B cell (primary cell): ENCODE measurements around the gene AHRR. TPM values are rescaled to one million over a fixed set of nuclear protein-coding genes. Genes with fewer than 3 reads are reported as not detected.

ENCODE experiments used
- ATAC-seq: fragments of 200-7000 bp; cut with Tn5 transposase; one replicate; pipeline ENCODE4 v1.10.0; 2021; ENCODE audit warnings: low read depth, mild to moderate bottlenecking, moderate number of reproducible peaks, moderate library complexity
- CTCF ChIA-PET: fragments of 350-600 bp; sonication (Branson Sonifier 250); formaldehyde crosslinking; loops from one replicate; lab custom pipeline; 2021; ENCODE audit warnings: antibody characterized with exemption, inconsistent platforms; lab: Charles Lee
- POLR2A ChIA-PET: fragments of 350-600 bp; sonication (Branson Sonifier 250); formaldehyde crosslinking; loops from one replicate; lab custom pipeline; 2021; ENCODE audit warnings: antibody characterized with exemption; lab: Charles Lee
- DNase-seq: peaks from one replicate; pipeline ENCODE4 v3.0.0; 2013
- H2AFZ ChIP-seq: 2 replicates; pipeline ENCODE4 v1.6.1; 2012; ENCODE audit warnings: mild to moderate bottlenecking, low read depth, low read length; ENCODE audit not compliant: insufficient read depth, poor library complexity, severe bottlenecking
- H3K27ac ChIP-seq, 2 donors: 1 replicate in 1 of 2; 2 replicates in 1 of 2; pipeline ENCODE4 v1.5.1; 2012 to 2013; ENCODE audit warnings: low read length in 2 of 2, mild to moderate bottlenecking in 2 of 2, moderate library complexity in 1 of 2
- H3K27me3 ChIP-seq, 4 experiments: fragments of 200-600 bp in 1 of 4; sonication (generic) in 1 of 4; replicated peaks in 1 of 4; 1 replicate in 2 of 4; 2 replicates in 2 of 4; pipeline versions ENCODE4 v1.6.1 to v1.7.0; 2013 to 2016; ENCODE audit warnings: low read length in 3 of 4, mild to moderate bottlenecking in 2 of 4, mixed read lengths in 1 of 4, moderate library complexity in 1 of 4; ENCODE audit not compliant: insufficient read depth in 4 of 4, control insufficient read depth in 3 of 4; ENCODE audit errors: control extremely low read depth in 1 of 4
- H3K36me3 ChIP-seq, 2 experiments: replicated peaks in 1 of 2; 1 replicate in 1 of 2; 2 replicates in 1 of 2; pipeline versions ENCODE4 v1.6.1 to v1.7.1; 2013; ENCODE audit warnings: low read length in 1 of 2; ENCODE audit not compliant: insufficient read depth in 2 of 2, control insufficient read depth in 1 of 2; ENCODE audit errors: control extremely low read depth in 1 of 2, extremely low read depth in 1 of 2
- H3K4me1 ChIP-seq, 2 donors: fragments of 200-600 bp in 1 of 2; sonication (generic) in 1 of 2; 1 replicate in 1 of 2; 2 replicates in 1 of 2; pipeline versions ENCODE4 v1.5.1 to v1.6.1; 2013 to 2017; ENCODE audit warnings: low read length in 2 of 2; ENCODE audit not compliant: control insufficient read depth in 2 of 2, insufficient read depth in 2 of 2
- H3K4me2 ChIP-seq: replicated peaks from 2 replicates; pipeline ENCODE3; 2012; ENCODE audit warnings: mild to moderate bottlenecking, low read depth, low read length; ENCODE audit not compliant: poor library complexity, severe bottlenecking
- H3K4me3 ChIP-seq, 5 experiments: fragments of 200-600 bp in 1 of 5; sonication (generic) in 1 of 5; 1 replicate in 3 of 5; 2 replicates in 2 of 5; pipeline versions ENCODE4 v1.5.1 to v1.7.0; 2011 to 2016; ENCODE audit warnings: low read length in 4 of 5, mild to moderate bottlenecking in 4 of 5, low read depth in 2 of 5, control low read depth in 1 of 5, moderate library complexity in 1 of 5; ENCODE audit not compliant: insufficient read depth in 1 of 5; ENCODE audit errors: control extremely low read depth in 1 of 5, extremely low read depth in 1 of 5
- H3K79me2 ChIP-seq: fragments of 200-600 bp; sonication (generic); one replicate; pipeline ENCODE4 v1.6.0; 2016; ENCODE audit warnings: low read length; ENCODE audit not compliant: control insufficient read depth, insufficient read depth
- H3K9ac ChIP-seq: fragments of 200-600 bp; sonication (generic); 2 replicates; pipeline ENCODE4 v1.6.1; 2017; ENCODE audit warnings: mild to moderate bottlenecking, low read length, moderate library complexity
- H3K9me3 ChIP-seq, 3 donors: one replicate each; pipeline versions ENCODE4 v1.6.1 to v1.7.1; 2013; ENCODE audit warnings: low read length in 2 of 3; ENCODE audit not compliant: control insufficient read depth in 2 of 3, insufficient read depth in 1 of 3; ENCODE audit errors: control extremely low read depth in 1 of 3
- H4K20me1 ChIP-seq: 2 replicates; pipeline ENCODE4 v1.6.0; 2012; ENCODE audit warnings: mild to moderate bottlenecking, low read length; ENCODE audit not compliant: insufficient read depth, control insufficient read depth, poor library complexity, severe bottlenecking
- H3K27ac Mint-ChIP-seq: one replicate; pipeline ENCODE4 v1.8.0; 2021; ENCODE audit warnings: mixed read lengths
- H3K27me3 Mint-ChIP-seq: one replicate; pipeline ENCODE4 v1.8.0; 2021; ENCODE audit warnings: mixed read lengths
- H3K4me1 Mint-ChIP-seq: one replicate; pipeline ENCODE4 v1.8.0; 2021; ENCODE audit warnings: mixed read lengths
- H3K4me3 Mint-ChIP-seq: one replicate; pipeline ENCODE4 v1.8.0; 2021; ENCODE audit warnings: mixed read lengths
- H3K9me3 Mint-ChIP-seq: one replicate; pipeline ENCODE4 v1.8.0; 2022; ENCODE audit warnings: mixed read lengths; ENCODE audit not compliant: insufficient read depth
- CTCF ChIP-seq: fragments of 200-600 bp; IDR thresholded peaks from one replicate; pipeline ENCODE4 v1.8.0; 2022; ENCODE audit warnings: antibody characterized with exemption, mild to moderate bottlenecking
- EZH2 ChIP-seq: IDR thresholded peaks from 2 replicates; pipeline ENCODE4 v1.6.1; 2012; ENCODE audit warnings: borderline replicate concordance, low read depth, mild to moderate bottlenecking, moderate library complexity, low read length; ENCODE audit not compliant: insufficient read depth, poor library complexity, severe bottlenecking
- WGBS: methylation state at CpG from one replicate; pipeline ENCODE4 v1.1.5; 2013; ENCODE audit warnings: missing lambda C conversion rate; ENCODE audit not compliant: insufficient coverage; 5-methylcytosine and 5-hydroxymethylcytosine counted together
- intact Hi-C: fragments of 100-400 bp; cut with micrococcal nuclease; formaldehyde crosslinking; loops from one replicate; pipeline ENCODE4 v1.10.0; 2022
- polyA plus RNA-seq: library from polyadenylated mRNA; depleted of rRNA; stranded (reverse); fragments of >200 nt; gene quantifications from 2 replicates; pipeline ENCODE4 v1.2.3, GENCODE V29; 2012
- total RNA-seq, 2 donors: library from RNA; stranded (reverse); fragments of 120-200 nt in 1 of 2; gene quantifications; 1 replicate in 1 of 2; 2 replicates in 1 of 2; pipeline versions ENCODE4 v1.2.3 to v1.2.4, GENCODE V29; 2013 to 2022

AHRR gene
- total and polyA plus RNA-seq, 2 donors (not counting 1 experiment from before 2014, with no cell fraction given): 0.13 to 1.7 TPM

GRCh38 chr5:366541-367357, 45.2 kb downstream of the AHRR start:
- H3K27me3 ChIP-seq: peaks cover 0 to 9% (median 2%) of the 10 kb centered on the region in 4 experiments
- peaks cover 18 to 19% of the 10 kb centered on the region in 2 donors for H3K4me1 ChIP-seq
- H3K9me3 ChIP-seq: peaks cover 2 to 8% (median 3%) of the 10 kb centered on the region in 3 donors
- intact Hi-C loops: no loop called here
- H3K4me3 ChIP-seq: no peak overlapping the region
- ATAC-seq (no peak), DNase-seq (no peak)
- Mint-ChIP-seq H3K27me3 (peaks cover 12% of the 10 kb centered on the region), H3K4me3 (no peak overlapping the region), H3K4me1 (peaks cover 28% of the 10 kb centered on the region), H3K9me3 (peaks cover 2% of the 10 kb centered on the region), H3K27ac (no peak overlapping the region)
- 79% methylated on average over 10 of the region's 18 CpGs for WGBS
- H3K36me3 ChIP-seq: no peaks in the 10 kb centered on the region
- no peak overlapping the region for H3K27ac ChIP-seq
- no peak for TF ChIP-seq EZH2
- no peak for TF ChIP-seq CTCF
- no peak overlapping the region for H3K4me2 ChIP-seq
- ChIA-PET CTCF (no interaction called here), POLR2A (interaction anchor here (0.7 kb wide), 1 partner anchor 485 kb away, joined by 7 read pairs; no protein-coding TSS in a partner anchor)
- H2AFZ ChIP-seq: no peak overlapping the region
- no peaks in the 10 kb centered on the region for H3K79me2 ChIP-seq
- H4K20me1 ChIP-seq: no peaks in the 10 kb centered on the region
- H3K9ac ChIP-seq: no peak overlapping the region
